ENCODE data around the gene PRM2. TPM values are rescaled to one million over a fixed set of nuclear protein-coding genes. Genes with fewer than 3 reads are reported as not detected.
A peak's percentile ranks its signal among the peaks of the same experiment; 100 is the strongest.

Gene PRM2
- polyA plus RNA-seq, 2 of the 4 experiments (the other 2 are of a cell fraction): not detected

DNA sequence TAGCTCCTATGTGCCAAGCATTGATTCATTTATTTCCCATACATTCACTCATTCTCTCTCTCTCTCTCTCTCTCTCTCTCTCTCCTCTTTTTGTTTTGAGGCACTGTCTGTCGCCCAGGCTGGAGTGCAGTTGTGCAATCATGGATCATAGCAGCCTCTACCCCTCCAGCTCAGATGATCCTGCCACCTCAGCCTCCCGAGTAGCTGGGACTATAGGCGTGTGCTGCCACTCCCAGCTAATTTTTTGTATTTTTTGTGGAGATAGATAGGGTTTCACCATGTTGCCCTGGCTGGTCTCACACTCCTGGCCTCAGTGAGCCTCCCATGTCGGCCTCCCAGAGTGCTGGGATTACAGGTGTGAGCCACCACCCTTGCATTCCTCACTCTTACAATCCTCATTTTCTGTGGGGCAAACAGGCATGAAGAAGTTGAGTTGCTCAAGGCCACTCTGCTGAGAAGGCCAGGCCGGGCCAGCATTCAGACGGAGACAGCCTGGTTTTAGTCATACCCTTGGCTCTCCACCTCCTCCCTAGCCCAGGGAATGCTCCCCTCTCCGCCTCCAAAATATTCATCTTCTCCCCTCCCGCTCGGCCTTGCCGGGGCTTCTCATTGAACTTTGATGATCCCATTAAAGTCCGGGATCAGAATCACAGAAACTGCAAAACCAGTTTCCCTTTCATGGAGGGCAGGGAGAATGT is 765 bp upstream of the PRM2 start:
- WGBS (ENCODE audit: missing lambda C conversion rate): 59% methylated on average over 11 of the region's 11 CpGs
- Histone ChIP-seq H3K4me1 (no peaks in the 10 kb centered on the region), H3K9me3 (no peaks in the 10 kb centered on the region), H3K27ac (no peak overlapping the region), H3K4me3 (no peak overlapping the region), H3K4me2 (no peak overlapping the region)
- FAIRE-seq: no peak
- TF ChIP-seq JUNB (IDR thresholded peaks at IDR 0.05) (no peak), CEBPB (IDR thresholded peaks at IDR 0.05) (no peak), ESRRA (IDR thresholded peaks at IDR 0.05; ENCODE audit: borderline replicate concordance, low read length) (no peak), ZC3H11A (IDR thresholded peaks at IDR 0.05) (no peak), HDAC2 (IDR thresholded peaks at IDR 0.05) (no peak), TFCP2L1 (CRISPR knock-in tag; IDR thresholded peaks at IDR 0.05) (no peak), ZSCAN20 (CRISPR knock-in tag; IDR thresholded peaks at IDR 0.05) (no peak), MAZ (IDR thresholded peaks at IDR 0.05; ENCODE audit: borderline replicate concordance, low read depth, low read length) (no peak), MAFK (IDR thresholded peaks at IDR 0.05; ENCODE audit: partially characterized antibody) (no peak), CBX2 (IDR thresholded peaks at IDR 0.05; ENCODE audit: borderline replicate concordance, low read depth) (no peak), FOSB (CRISPR knock-in tag; IDR thresholded peaks at IDR 0.05) (no peak)
- TF ChIP-seq, protein P1, sequence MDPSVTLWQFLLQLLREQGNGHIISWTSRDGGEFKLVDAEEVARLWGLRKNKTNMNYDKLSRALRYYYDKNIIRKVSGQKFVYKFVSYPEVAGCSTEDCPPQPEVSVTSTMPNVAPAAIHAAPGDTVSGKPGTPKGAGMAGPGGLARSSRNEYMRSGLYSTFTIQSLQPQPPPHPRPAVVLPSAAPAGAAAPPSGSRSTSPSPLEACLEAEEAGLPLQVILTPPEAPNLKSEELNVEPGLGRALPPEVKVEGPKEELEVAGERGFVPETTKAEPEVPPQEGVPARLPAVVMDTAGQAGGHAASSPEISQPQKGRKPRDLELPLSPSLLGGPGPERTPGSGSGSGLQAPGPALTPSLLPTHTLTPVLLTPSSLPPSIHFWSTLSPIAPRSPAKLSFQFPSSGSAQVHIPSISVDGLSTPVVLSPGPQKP (IDR thresholded peaks at IDR 0.05; ENCODE audit: low read depth, low read length): no peak
- TF ChIP-seq, protein P2, sequence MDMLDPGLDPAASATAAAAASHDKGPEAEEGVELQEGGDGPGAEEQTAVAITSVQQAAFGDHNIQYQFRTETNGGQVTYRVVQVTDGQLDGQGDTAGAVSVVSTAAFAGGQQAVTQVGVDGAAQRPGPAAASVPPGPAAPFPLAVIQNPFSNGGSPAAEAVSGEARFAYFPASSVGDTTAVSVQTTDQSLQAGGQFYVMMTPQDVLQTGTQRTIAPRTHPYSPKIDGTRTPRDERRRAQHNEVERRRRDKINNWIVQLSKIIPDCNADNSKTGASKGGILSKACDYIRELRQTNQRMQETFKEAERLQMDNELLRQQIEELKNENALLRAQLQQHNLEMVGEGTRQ (IDR thresholded peaks at IDR 0.05): no peak
- TF ChIP-seq, protein P3, sequence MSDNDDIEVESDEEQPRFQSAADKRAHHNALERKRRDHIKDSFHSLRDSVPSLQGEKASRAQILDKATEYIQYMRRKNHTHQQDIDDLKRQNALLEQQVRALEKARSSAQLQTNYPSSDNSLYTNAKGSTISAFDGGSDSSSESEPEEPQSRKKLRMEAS (IDR thresholded peaks at IDR 0.05): no peak
- ChIA-PET POLR2A (no interaction called here), CTCF (interaction anchor here (0.7 to 1.7 kb wide), 4 partner anchors 19 to 313 kb away, joined by 3 to 4 read pairs (median 4); no protein-coding TSS in a partner anchor)
- ATAC-seq: no peak
- no peak for DNase-seq (ENCODE audit: low read depth in 1 of 2, low spot score in 1 of 2)

DNA sequence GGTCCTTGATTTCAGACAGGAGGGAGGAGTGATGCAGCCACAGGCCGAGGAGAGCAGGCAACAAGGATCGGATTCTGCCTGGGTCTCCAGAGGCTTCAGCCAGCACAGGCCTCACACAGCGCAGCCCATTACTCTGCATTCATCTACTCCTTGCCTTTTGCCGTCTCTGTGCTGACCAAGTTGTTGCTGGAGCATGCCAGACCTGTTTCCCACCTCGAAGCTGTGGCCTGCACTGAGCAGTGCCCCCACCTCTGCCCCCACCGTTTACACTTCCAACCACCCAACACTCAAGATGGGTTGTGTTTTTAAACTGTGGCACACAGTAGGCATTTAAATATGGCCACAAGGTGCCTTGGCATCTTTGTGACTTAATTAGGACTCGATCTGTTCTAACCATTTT is 1.3 kb downstream of the PRM2 start:
- POLR2A ChIA-PET: no interaction called here
- H3K4me1 ChIP-seq: no peaks in the 10 kb centered on the region
- TF ChIP-seq, protein P4, sequence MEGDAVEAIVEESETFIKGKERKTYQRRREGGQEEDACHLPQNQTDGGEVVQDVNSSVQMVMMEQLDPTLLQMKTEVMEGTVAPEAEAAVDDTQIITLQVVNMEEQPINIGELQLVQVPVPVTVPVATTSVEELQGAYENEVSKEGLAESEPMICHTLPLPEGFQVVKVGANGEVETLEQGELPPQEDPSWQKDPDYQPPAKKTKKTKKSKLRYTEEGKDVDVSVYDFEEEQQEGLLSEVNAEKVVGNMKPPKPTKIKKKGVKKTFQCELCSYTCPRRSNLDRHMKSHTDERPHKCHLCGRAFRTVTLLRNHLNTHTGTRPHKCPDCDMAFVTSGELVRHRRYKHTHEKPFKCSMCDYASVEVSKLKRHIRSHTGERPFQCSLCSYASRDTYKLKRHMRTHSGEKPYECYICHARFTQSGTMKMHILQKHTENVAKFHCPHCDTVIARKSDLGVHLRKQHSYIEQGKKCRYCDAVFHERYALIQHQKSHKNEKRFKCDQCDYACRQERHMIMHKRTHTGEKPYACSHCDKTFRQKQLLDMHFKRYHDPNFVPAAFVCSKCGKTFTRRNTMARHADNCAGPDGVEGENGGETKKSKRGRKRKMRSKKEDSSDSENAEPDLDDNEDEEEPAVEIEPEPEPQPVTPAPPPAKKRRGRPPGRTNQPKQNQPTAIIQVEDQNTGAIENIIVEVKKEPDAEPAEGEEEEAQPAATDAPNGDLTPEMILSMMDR (IDR thresholded peaks at IDR 0.05): no peak
- 69% methylated on average over 7 of the region's 7 CpGs for WGBS (ENCODE audit: missing lambda C conversion rate)
- ATAC-seq: no peak
- H3K4me3 ChIP-seq: no peak overlapping the region
- H3K9me3 ChIP-seq: no peaks in the 10 kb centered on the region
- H3K27ac ChIP-seq: no peak overlapping the region
- no peak overlapping the region for H3K4me2 ChIP-seq
- FAIRE-seq: no peak
- CTCF ChIA-PET: interaction anchor here (1.1 to 4.3 kb wide), 2 partner anchors 17 to 311 kb away, joined by 3 to 20 read pairs; no protein-coding TSS in a partner anchor
- no peak for DNase-seq (ENCODE audit: low read depth in 1 of 2, low spot score in 1 of 2)

DNA sequence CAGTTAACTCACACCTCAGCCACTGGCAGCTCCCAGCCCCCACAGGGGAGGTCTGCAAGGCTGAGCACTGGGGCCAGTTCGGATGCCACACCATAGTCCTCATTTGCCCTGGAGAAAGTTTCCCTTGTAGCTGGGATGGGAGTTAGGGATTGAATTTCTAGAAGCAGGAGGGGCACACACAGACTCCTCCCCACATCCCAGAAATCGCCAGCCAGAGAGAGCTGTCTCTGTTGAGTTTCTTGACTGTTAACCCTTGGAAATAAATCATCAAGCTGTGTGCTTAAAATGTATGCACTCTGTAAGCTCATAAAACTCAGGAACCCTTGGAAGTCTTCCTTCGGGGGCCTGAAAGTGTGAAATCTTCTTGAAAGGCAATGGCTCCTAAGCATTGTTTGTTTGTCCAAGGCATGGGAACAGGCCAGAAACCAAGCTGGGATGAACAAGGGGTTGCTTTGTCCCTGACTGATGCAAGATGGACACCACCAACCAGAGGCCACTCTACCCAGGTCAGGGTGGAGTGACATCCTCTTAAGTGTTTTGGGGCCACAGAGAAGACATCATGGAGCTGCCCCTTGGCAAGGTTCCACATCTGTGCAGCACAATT is 2.5 kb downstream of the PRM2 start:
- H3K9me3 ChIP-seq: no peaks in the 10 kb centered on the region
- no peak overlapping the region for H3K27ac ChIP-seq
- DNase-seq (ENCODE audit: low read depth in 1 of 2, low spot score in 1 of 2) (peak in 1 of 2 experiments; percentile 16), ATAC-seq (peak in 1 of 2 experiments; percentile 18; a peak in 1 of 6 replicates), FAIRE-seq (no peak)
- ChIA-PET CTCF (interaction anchor here (4.3 to 9.1 kb wide), 2 partner anchors 17 to 310 kb away, joined by 20 to 66 read pairs; partner anchors contain the start of gene SOCS1), POLR2A (interaction anchor here (0.9 kb wide), 1 partner anchor 18 kb away, joined by 3 read pairs; the partner anchor contains the start of gene SOCS1)
- TF ChIP-seq ZNF302 (CRISPR knock-in tag; IDR thresholded peaks at IDR 0.05): no peak
- TF ChIP-seq, protein P5, sequence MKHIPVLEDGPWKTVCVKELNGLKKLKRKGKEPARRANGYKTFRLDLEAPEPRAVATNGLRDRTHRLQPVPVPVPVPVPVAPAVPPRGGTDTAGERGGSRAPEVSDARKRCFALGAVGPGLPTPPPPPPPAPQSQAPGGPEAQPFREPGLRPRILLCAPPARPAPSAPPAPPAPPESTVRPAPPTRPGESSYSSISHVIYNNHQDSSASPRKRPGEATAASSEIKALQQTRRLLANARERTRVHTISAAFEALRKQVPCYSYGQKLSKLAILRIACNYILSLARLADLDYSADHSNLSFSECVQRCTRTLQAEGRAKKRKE (CRISPR knock-in tag; IDR thresholded peaks at IDR 0.05; ENCODE audit: low read depth): no peak
- no peak for TF ChIP-seq CBX8 (IDR thresholded peaks at IDR 0.05)
- no peak for TF ChIP-seq RAD21 (conservative IDR thresholded peaks at IDR 0.05 in 1 of 2, IDR thresholded peaks at IDR 0.05 in 1 of 2)
- no peak for TF ChIP-seq KDM1A (IDR thresholded peaks at IDR 0.05; ENCODE audit: low read depth)
- TF ChIP-seq, protein P4 (IDR thresholded peaks at IDR 0.05): no peak
- TF ChIP-seq SREBF2 (IDR thresholded peaks at IDR 0.05): no peak
- no peak for TF ChIP-seq FOXS1 (CRISPR knock-in tag; IDR thresholded peaks at IDR 0.05)
- TF ChIP-seq HOXB5 (CRISPR knock-in tag; IDR thresholded peaks at IDR 0.05): no peak
- no peak for TF ChIP-seq FOSL2 (IDR thresholded peaks at IDR 0.05)
- TF ChIP-seq FOSL2 (CRISPR knock-in tag; IDR thresholded peaks at IDR 0.05): no peak
- TF ChIP-seq, protein P2 (IDR thresholded peaks at IDR 0.05): no peak
- no peak overlapping the region for H3K4me3 ChIP-seq
- H3K4me2 ChIP-seq: no peak overlapping the region
- H3K4me1 ChIP-seq: no peaks in the 10 kb centered on the region
- 56% methylated on average over 3 of the region's 3 CpGs for WGBS (ENCODE audit: missing lambda C conversion rate)

All from A549 (cell line).